HEK293 (cell line): Measurements from ENCODE around the gene CCDC184.

Experiments used
- CTCF ChIA-PET: fragments of 350-600 bp; formaldehyde crosslinking; extraction: SDS; loops from one replicate; lab custom pipeline; 2021; ENCODE audit warnings: antibody characterized with exemption; lab: Yijun Ruan, JAX
- POLR2A ChIA-PET: fragments of 300-600 bp; formaldehyde crosslinking; extraction: SDS; loops from one replicate; lab custom pipeline; 2020; ENCODE audit warnings: antibody characterized with exemption, inconsistent platforms; lab: Yijun Ruan, JAX
- H3K27ac ChIP-seq: fragments of 200-500 bp; sonication (Bioruptor generic); 2 replicates; pipeline ENCODE4 v1.5.1; 2014; ENCODE audit warnings: low read depth, low read length, control low read depth, inconsistent platforms; ENCODE audit errors: extremely low read depth
- H3K36me3 ChIP-seq, 2 experiments: fragments of 200-500 bp in 1 of 2; sonication (Bioruptor generic) in 1 of 2; 1 replicate in 1 of 2; 2 replicates in 1 of 2; pipeline ENCODE4 v1.5.1; 2014 to 2017; ENCODE audit warnings: inconsistent platforms in 2 of 2, low read length in 2 of 2; ENCODE audit not compliant: control insufficient read depth in 2 of 2, insufficient read depth in 1 of 2
- H3K4me1 ChIP-seq: fragments of 200-500 bp; sonication (Bioruptor generic); 2 replicates; pipeline ENCODE4 v1.5.1; 2014; ENCODE audit warnings: mild to moderate bottlenecking, low read length, inconsistent platforms; ENCODE audit not compliant: control insufficient read depth, insufficient read depth
- H3K4me3 ChIP-seq: 2 replicates; pipeline ENCODE4 v1.5.1; 2011; ENCODE audit warnings: low read depth, mild to moderate bottlenecking, control low read depth, low read length, moderate library complexity
- H3K9me3 ChIP-seq: fragments of 200-500 bp; sonication (Bioruptor generic); 2 replicates; pipeline ENCODE4 v1.5.1; 2014; ENCODE audit warnings: low read depth, low read length, inconsistent platforms; ENCODE audit not compliant: control insufficient read depth, insufficient read depth
- GLI4 ChIP-seq: fragments of 450-650 bp; formaldehyde crosslinking; IDR thresholded peaks from 2 replicates; pipeline ENCODE4 v1.5.1; 2016; ENCODE audit warnings: missing biosample characterization, missing genetic modification characterization
- HOXA7 ChIP-seq: sonication (generic); formaldehyde crosslinking; IDR thresholded peaks from 2 replicates; pipeline ENCODE4 v1.8.1; 2022; ENCODE audit warnings: missing genetic modification reagents, borderline replicate concordance
- HOXD13 ChIP-seq: sonication (generic); formaldehyde crosslinking; IDR thresholded peaks from 2 replicates; pipeline ENCODE4 v1.8.0; 2022; ENCODE audit warnings: missing genetic modification reagents, borderline replicate concordance
- KLF1 ChIP-seq: fragments of 450-650 bp; formaldehyde crosslinking; IDR thresholded peaks from 2 replicates; pipeline ENCODE4 v1.5.1; 2016; ENCODE audit warnings: missing biosample characterization, missing genetic modification characterization
- KLF16 ChIP-seq: fragments of 450-650 bp; formaldehyde crosslinking; IDR thresholded peaks from 2 replicates; pipeline ENCODE4 v1.5.1; 2017; ENCODE audit warnings: missing biosample characterization, missing genetic modification characterization
- MZF1 ChIP-seq: fragments of 450-650 bp; formaldehyde crosslinking; IDR thresholded peaks from 2 replicates; pipeline ENCODE4 v1.5.1; 2017; ENCODE audit warnings: missing biosample characterization, missing genetic modification characterization, borderline replicate concordance
- TRIM28 ChIP-seq: IDR thresholded peaks from 2 replicates; pipeline ENCODE4 v1.6.1; 2011; ENCODE audit warnings: low read length, control low read depth, borderline replicate concordance
- ZBTB7A ChIP-seq: fragments of 450-650 bp; formaldehyde crosslinking; IDR thresholded peaks from 2 replicates; pipeline ENCODE4 v1.5.1; 2016; ENCODE audit warnings: low read depth, missing biosample characterization, missing genetic modification characterization
- ZNF19 ChIP-seq: fragments of 450-650 bp; formaldehyde crosslinking; IDR thresholded peaks from 2 replicates; pipeline ENCODE4; 2016; ENCODE audit warnings: missing biosample characterization, missing genetic modification characterization, low read depth
- ZNF223 ChIP-seq: fragments of 450-650 bp; formaldehyde crosslinking; IDR thresholded peaks from 2 replicates; pipeline ENCODE4 v1.5.1; 2016; ENCODE audit warnings: missing biosample characterization, missing genetic modification characterization
- ZNF394 ChIP-seq: fragments of 450-650 bp; formaldehyde crosslinking; IDR thresholded peaks from 2 replicates; pipeline ENCODE4 v1.5.1; 2016; ENCODE audit warnings: missing biosample characterization, missing genetic modification characterization, mild to moderate bottlenecking, moderate library complexity, borderline replicate concordance
- ZNF514 ChIP-seq: fragments of 450-650 bp; formaldehyde crosslinking; IDR thresholded peaks from 2 replicates; pipeline ENCODE4 v1.5.1; 2016; ENCODE audit warnings: missing biosample characterization, missing genetic modification characterization
- ZNF521 ChIP-seq: fragments of 450-650 bp; formaldehyde crosslinking; IDR thresholded peaks from 2 replicates; pipeline ENCODE4 v1.5.1; 2017; ENCODE audit warnings: missing biosample characterization, mild to moderate bottlenecking, missing genetic modification characterization
- ZNF621 ChIP-seq: fragments of 450-650 bp; formaldehyde crosslinking; IDR thresholded peaks from 2 replicates; pipeline ENCODE4 v1.5.1; 2017; ENCODE audit warnings: missing biosample characterization, missing genetic modification characterization
- ZXDB ChIP-seq: fragments of 450-650 bp; formaldehyde crosslinking; IDR thresholded peaks from 2 replicates; pipeline ENCODE4 v1.5.1; 2016; ENCODE audit warnings: missing biosample characterization, missing genetic modification characterization
- TF ChIP-seq, protein P1 (sequence below): fragments of 450-650 bp; formaldehyde crosslinking; IDR thresholded peaks from 2 replicates; pipeline ENCODE4 v1.5.1; 2016; ENCODE audit warnings: missing biosample characterization, missing genetic modification characterization, low read depth
- TF ChIP-seq, protein P2 (sequence below): fragments of 450-650 bp; formaldehyde crosslinking; IDR thresholded peaks from 2 replicates; pipeline ENCODE4 v1.5.1; 2016; ENCODE audit warnings: missing biosample characterization, missing genetic modification characterization, borderline replicate concordance

Gene CCDC184

GRCh38 chr12:48180857-48181495, 2.5 kb upstream of the CCDC184 start (continued):
- TF ChIP-seq, protein P1, sequence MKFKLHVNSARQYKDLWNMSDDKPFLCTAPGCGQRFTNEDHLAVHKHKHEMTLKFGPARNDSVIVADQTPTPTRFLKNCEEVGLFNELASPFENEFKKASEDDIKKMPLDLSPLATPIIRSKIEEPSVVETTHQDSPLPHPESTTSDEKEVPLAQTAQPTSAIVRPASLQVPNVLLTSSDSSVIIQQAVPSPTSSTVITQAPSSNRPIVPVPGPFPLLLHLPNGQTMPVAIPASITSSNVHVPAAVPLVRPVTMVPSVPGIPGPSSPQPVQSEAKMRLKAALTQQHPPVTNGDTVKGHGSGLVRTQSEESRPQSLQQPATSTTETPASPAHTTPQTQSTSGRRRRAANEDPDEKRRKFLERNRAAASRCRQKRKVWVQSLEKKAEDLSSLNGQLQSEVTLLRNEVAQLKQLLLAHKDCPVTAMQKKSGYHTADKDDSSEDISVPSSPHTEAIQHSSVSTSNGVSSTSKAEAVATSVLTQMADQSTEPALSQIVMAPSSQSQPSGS (tag by site-specific recombination), result 0 out of 2 replicates have a peak, but pooled peaks have one; percentile 27
- TF ChIP-seq HOXA7, result no peak
- TF ChIP-seq MZF1, result no peak
- TF ChIP-seq KLF1 (tag by site-specific recombination), result no peak
- no peak for TF ChIP-seq ZNF19 (tag by site-specific recombination)
- peak; percentile 23; the same call in 1 of the 2 replicates for TF ChIP-seq ZNF394 (tag by site-specific recombination)
- TF ChIP-seq ZXDB, result no peak
- TF ChIP-seq ZBTB7A, result no peak
- TF ChIP-seq TRIM28, result no peak
- TF ChIP-seq ZNF621, result no peak
- TF ChIP-seq HOXD13, result no peak
- TF ChIP-seq ZNF514 (tag by site-specific recombination), result no peak
- TF ChIP-seq, protein P2, sequence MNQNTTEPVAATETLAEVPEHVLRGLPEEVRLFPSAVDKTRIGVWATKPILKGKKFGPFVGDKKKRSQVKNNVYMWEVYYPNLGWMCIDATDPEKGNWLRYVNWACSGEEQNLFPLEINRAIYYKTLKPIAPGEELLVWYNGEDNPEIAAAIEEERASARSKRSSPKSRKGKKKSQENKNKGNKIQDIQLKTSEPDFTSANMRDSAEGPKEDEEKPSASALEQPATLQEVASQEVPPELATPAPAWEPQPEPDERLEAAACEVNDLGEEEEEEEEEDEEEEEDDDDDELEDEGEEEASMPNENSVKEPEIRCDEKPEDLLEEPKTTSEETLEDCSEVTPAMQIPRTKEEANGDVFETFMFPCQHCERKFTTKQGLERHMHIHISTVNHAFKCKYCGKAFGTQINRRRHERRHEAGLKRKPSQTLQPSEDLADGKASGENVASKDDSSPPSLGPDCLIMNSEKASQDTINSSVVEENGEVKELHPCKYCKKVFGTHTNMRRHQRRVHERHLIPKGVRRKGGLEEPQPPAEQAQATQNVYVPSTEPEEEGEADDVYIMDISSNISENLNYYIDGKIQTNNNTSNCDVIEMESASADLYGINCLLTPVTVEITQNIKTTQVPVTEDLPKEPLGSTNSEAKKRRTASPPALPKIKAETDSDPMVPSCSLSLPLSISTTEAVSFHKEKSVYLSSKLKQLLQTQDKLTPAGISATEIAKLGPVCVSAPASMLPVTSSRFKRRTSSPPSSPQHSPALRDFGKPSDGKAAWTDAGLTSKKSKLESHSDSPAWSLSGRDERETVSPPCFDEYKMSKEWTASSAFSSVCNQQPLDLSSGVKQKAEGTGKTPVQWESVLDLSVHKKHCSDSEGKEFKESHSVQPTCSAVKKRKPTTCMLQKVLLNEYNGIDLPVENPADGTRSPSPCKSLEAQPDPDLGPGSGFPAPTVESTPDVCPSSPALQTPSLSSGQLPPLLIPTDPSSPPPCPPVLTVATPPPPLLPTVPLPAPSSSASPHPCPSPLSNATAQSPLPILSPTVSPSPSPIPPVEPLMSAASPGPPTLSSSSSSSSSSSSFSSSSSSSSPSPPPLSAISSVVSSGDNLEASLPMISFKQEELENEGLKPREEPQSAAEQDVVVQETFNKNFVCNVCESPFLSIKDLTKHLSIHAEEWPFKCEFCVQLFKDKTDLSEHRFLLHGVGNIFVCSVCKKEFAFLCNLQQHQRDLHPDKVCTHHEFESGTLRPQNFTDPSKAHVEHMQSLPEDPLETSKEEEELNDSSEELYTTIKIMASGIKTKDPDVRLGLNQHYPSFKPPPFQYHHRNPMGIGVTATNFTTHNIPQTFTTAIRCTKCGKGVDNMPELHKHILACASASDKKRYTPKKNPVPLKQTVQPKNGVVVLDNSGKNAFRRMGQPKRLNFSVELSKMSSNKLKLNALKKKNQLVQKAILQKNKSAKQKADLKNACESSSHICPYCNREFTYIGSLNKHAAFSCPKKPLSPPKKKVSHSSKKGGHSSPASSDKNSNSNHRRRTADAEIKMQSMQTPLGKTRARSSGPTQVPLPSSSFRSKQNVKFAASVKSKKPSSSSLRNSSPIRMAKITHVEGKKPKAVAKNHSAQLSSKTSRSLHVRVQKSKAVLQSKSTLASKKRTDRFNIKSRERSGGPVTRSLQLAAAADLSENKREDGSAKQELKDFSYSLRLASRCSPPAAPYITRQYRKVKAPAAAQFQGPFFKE (tag by site-specific recombination), result no peak
- TF ChIP-seq ZNF223, result no peak

- Histone ChIP-seq H3K9me3 (no peaks in the 10 kb centered on the region), H3K36me3 (no peaks in the 10 kb centered on the region), H3K27ac (no peak overlapping the region), H3K4me3 (peak overlapping the region; percentile 41), H3K4me1 (no peaks in the 10 kb centered on the region)
- CTCF ChIA-PET, result interaction anchor here (0.6 to 1.6 kb wide), 12 partner anchors 11 to 472 kb away, joined by 3 to 6 read pairs (median 3); no protein-coding TSS in a partner anchor
- POLR2A ChIA-PET, result interaction anchor here (0.8 to 1.4 kb wide), 3 partner anchors 14 to 25 kb away, joined by 4 to 9 read pairs (median 5); partner anchors contain the start of gene ASB8
- TF ChIP-seq KLF16 (tag by site-specific recombination) (no peak), GLI4 (tag by site-specific recombination) (no peak), ZNF521 (no peak)
Observed at GRCh38 chr12:48182631-48183030, 813 bp upstream of the CCDC184 start.
